WTC11 (cell line): ENCODE results near the gene WDR62. TPM values are rescaled to one million over a fixed set of nuclear protein-coding genes. Genes with fewer than 3 reads are reported as not detected.

ENCODE experiments used
- ATF1 ChIP-seq: sonication (generic); formaldehyde crosslinking; IDR thresholded peaks from 2 replicates; pipeline ENCODE4 v1.8.1; 2023; ENCODE audit warnings: mild to moderate bottlenecking, moderate library complexity, missing genetic modification reagents
- CREB1 ChIP-seq: sonication (generic); formaldehyde crosslinking; IDR thresholded peaks from 2 replicates; pipeline ENCODE4 v1.8.0; 2023; ENCODE audit warnings: mild to moderate bottlenecking, missing genetic modification reagents
- ELF4 ChIP-seq: sonication (generic); formaldehyde crosslinking; IDR thresholded peaks from 2 replicates; pipeline ENCODE4 v1.8.1; 2022; ENCODE audit warnings: low read depth, mild to moderate bottlenecking, moderate library complexity, missing genetic modification reagents
- FOXP1 ChIP-seq: sonication (generic); formaldehyde crosslinking; IDR thresholded peaks from 2 replicates; pipeline ENCODE4 v1.8.0; 2022; ENCODE audit warnings: missing genetic modification reagents, mild to moderate bottlenecking, moderate library complexity, borderline replicate concordance
- NFYB ChIP-seq: sonication (generic); formaldehyde crosslinking; conservative IDR thresholded peaks from 2 replicates; pipeline ENCODE4 v1.8.0; 2022; ENCODE audit warnings: low read depth, missing genetic modification reagents
- NR2C2 ChIP-seq: sonication (generic); formaldehyde crosslinking; IDR thresholded peaks from 2 replicates; pipeline ENCODE4 v1.8.0; 2022; ENCODE audit warnings: mild to moderate bottlenecking, missing genetic modification reagents
- OVOL2 ChIP-seq: fragments of 250-450 bp; sonication (Bioruptor Pico); IDR thresholded peaks from 2 replicates; pipeline ENCODE4 v1.9.0; 2021; ENCODE audit warnings: mild to moderate bottlenecking, borderline replicate concordance
- TCF7 ChIP-seq: sonication (generic); formaldehyde crosslinking; IDR thresholded peaks from 2 replicates; pipeline ENCODE4 v1.8.0; 2022; ENCODE audit warnings: mild to moderate bottlenecking, low read depth, missing genetic modification reagents, moderate library complexity
- TP53 ChIP-seq: sonication (generic); formaldehyde crosslinking; IDR thresholded peaks from 2 replicates; pipeline ENCODE4 v1.8.1; 2023; ENCODE audit warnings: mild to moderate bottlenecking, missing genetic modification reagents
- ZNF219 ChIP-seq: sonication (generic); formaldehyde crosslinking; IDR thresholded peaks from 2 replicates; pipeline ENCODE4 v1.8.0; 2023; ENCODE audit warnings: missing genetic modification reagents, mild to moderate bottlenecking, borderline replicate concordance
- ZNF232 ChIP-seq: sonication (generic); formaldehyde crosslinking; IDR thresholded peaks from 2 replicates; pipeline ENCODE4 v1.8.0; 2022; ENCODE audit warnings: mild to moderate bottlenecking, missing genetic modification reagents
- ZNF263 ChIP-seq: sonication (generic); formaldehyde crosslinking; IDR thresholded peaks from 2 replicates; pipeline ENCODE4 v1.8.1; 2022; ENCODE audit warnings: low read depth, mild to moderate bottlenecking, moderate library complexity, missing genetic modification reagents
- ZNF423 ChIP-seq: fragments of 250-450 bp; sonication (Bioruptor Pico); IDR thresholded peaks from 2 replicates; pipeline ENCODE4 v2.1.2; 2022; ENCODE audit warnings: mild to moderate bottlenecking, moderate library complexity
- ZNF671 ChIP-seq: fragments of 250-450 bp; sonication (Bioruptor Pico); IDR thresholded peaks from 2 replicates; pipeline ENCODE4 v1.8.0; 2021; ENCODE audit warnings: mild to moderate bottlenecking
- total RNA-seq: library from RNA; stranded (reverse); gene quantifications from 3 replicates; pipeline ENCODE4 v1.2.3, GENCODE V29; 2021
- TF ChIP-seq, protein P1 (sequence below): sonication (generic); formaldehyde crosslinking; IDR thresholded peaks from 2 replicates; pipeline ENCODE4 v1.8.1; 2022; ENCODE audit warnings: mild to moderate bottlenecking, moderate library complexity, missing genetic modification reagents
- TF ChIP-seq, protein P2 (sequence below): fragments of 250-450 bp; sonication (Bioruptor Pico); IDR thresholded peaks from 2 replicates; pipeline ENCODE4 v1.8.0; 2021; ENCODE audit warnings: mild to moderate bottlenecking
- TF ChIP-seq, protein P3 (sequence below): fragments of 250-450 bp; sonication (Bioruptor Pico); IDR thresholded peaks from 2 replicates; pipeline ENCODE4 v1.9.0; 2021; ENCODE audit warnings: mild to moderate bottlenecking
- TF ChIP-seq, protein P4 (sequence below): sonication (generic); formaldehyde crosslinking; IDR thresholded peaks from 2 replicates; pipeline ENCODE4 v1.8.1; 2022; ENCODE audit warnings: low read depth, missing genetic modification reagents, borderline replicate concordance
- TF ChIP-seq, protein P5 (sequence below): fragments of 250-450 bp; sonication (Bioruptor Pico); IDR thresholded peaks from 2 replicates; pipeline ENCODE4 v1.9.0; 2021; ENCODE audit warnings: moderate library complexity, mild to moderate bottlenecking, inconsistent platforms, borderline replicate concordance
- TF ChIP-seq, protein P6 (sequence below): sonication (generic); formaldehyde crosslinking; IDR thresholded peaks from 2 replicates; pipeline ENCODE4 v1.8.1; 2023; ENCODE audit warnings: mild to moderate bottlenecking, missing genetic modification reagents
- TF ChIP-seq, protein P7 (sequence below): sonication (generic); formaldehyde crosslinking; IDR thresholded peaks from 2 replicates; pipeline ENCODE4 v1.8.1; 2023; ENCODE audit warnings: mild to moderate bottlenecking, missing genetic modification reagents
- TF ChIP-seq, protein P8 (sequence below): fragments of 250-450 bp; sonication (Bioruptor Pico); IDR thresholded peaks from 2 replicates; pipeline ENCODE4 v1.9.0; 2021; ENCODE audit warnings: mild to moderate bottlenecking, borderline replicate concordance
- TF ChIP-seq, protein P9 (sequence below): sonication (generic); formaldehyde crosslinking; IDR thresholded peaks from 2 replicates; pipeline ENCODE4 v1.8.1; 2022; ENCODE audit warnings: low read depth, mild to moderate bottlenecking, moderate library complexity, missing genetic modification reagents, borderline replicate concordance

The WDR62 gene
- total RNA-seq, 1 experiment from 2014 or later = 40.0 TPM

DNA sequence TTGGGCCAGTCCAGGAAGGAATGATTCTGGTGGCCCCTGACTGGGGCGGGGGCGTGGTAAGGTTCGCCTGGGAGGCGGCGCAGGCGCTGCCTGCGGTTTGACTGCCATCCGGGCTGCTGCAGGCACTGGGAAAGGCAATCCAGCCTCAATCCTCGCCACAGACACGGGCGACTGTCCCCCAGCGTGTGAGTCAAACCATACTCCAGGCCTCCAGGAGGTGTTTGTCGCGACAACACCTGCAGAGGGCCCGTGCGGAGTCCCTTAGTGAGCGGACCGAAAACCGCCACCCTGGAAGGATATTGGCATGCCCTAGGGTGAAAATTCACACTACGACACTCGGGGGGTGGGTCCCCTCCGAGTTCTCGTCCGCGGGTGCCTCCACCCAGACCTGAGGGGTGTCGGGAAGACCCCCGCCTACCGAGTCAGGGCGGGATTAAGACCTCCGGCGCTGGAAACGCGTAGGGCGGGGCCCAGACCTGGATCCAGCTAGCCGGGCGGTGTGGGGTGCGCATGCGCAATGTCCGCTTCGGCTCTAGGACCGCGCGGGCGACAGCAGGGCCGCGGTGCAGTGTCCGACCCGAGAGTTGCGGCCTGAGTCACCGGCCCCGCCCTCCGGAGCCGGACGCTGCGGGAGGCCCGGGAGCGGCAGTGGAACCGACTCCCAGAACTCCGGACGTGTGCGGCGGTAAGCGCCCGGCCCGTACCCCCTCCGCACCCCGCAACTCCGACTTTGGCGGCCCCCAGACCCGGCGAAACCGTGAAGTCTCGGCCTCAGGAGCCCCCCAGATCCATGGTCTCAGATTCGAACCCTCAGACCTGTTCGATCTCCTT is 85.0 kb downstream of the WDR62 start, which contains the start of gene CAPNS1 (continued):
- TF ChIP-seq NR2C2 = no peak
- TF ChIP-seq ZNF232 (CRISPR knock-in tag) = peak; percentile 75; the same call in 1 of the 2 replicates
- no peak for TF ChIP-seq TP53 (CRISPR knock-in tag)
- no peak for TF ChIP-seq ZNF423 (CRISPR knock-in tag)
- TF ChIP-seq ATF1 = no peak
- TF ChIP-seq, protein P1, sequence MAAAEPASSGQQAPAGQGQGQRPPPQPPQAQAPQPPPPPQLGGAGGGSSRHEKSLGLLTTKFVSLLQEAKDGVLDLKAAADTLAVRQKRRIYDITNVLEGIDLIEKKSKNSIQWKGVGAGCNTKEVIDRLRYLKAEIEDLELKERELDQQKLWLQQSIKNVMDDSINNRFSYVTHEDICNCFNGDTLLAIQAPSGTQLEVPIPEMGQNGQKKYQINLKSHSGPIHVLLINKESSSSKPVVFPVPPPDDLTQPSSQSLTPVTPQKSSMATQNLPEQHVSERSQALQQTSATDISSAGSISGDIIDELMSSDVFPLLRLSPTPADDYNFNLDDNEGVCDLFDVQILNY = peak; percentile 54; the same call in 1 of the 2 replicates
- TF ChIP-seq TCF7 (CRISPR knock-in tag) = no peak
- TF ChIP-seq, protein P2, sequence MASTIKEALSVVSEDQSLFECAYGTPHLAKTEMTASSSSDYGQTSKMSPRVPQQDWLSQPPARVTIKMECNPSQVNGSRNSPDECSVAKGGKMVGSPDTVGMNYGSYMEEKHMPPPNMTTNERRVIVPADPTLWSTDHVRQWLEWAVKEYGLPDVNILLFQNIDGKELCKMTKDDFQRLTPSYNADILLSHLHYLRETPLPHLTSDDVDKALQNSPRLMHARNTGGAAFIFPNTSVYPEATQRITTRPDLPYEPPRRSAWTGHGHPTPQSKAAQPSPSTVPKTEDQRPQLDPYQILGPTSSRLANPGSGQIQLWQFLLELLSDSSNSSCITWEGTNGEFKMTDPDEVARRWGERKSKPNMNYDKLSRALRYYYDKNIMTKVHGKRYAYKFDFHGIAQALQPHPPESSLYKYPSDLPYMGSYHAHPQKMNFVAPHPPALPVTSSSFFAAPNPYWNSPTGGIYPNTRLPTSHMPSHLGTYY (CRISPR knock-in tag) = no peak
- TF ChIP-seq, protein P3, sequence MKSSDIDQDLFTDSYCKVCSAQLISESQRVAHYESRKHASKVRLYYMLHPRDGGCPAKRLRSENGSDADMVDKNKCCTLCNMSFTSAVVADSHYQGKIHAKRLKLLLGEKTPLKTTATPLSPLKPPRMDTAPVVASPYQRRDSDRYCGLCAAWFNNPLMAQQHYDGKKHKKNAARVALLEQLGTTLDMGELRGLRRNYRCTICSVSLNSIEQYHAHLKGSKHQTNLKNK (CRISPR knock-in tag) = peak; percentile 44; the same call in 1 of the 2 replicates
- TF ChIP-seq, protein P4, sequence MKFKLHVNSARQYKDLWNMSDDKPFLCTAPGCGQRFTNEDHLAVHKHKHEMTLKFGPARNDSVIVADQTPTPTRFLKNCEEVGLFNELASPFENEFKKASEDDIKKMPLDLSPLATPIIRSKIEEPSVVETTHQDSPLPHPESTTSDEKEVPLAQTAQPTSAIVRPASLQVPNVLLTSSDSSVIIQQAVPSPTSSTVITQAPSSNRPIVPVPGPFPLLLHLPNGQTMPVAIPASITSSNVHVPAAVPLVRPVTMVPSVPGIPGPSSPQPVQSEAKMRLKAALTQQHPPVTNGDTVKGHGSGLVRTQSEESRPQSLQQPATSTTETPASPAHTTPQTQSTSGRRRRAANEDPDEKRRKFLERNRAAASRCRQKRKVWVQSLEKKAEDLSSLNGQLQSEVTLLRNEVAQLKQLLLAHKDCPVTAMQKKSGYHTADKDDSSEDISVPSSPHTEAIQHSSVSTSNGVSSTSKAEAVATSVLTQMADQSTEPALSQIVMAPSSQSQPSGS (CRISPR knock-in tag) = no peak
- no peak for TF ChIP-seq NFYB (CRISPR knock-in tag)
- no peak for TF ChIP-seq ELF4 (CRISPR knock-in tag)
- TF ChIP-seq, protein P5, sequence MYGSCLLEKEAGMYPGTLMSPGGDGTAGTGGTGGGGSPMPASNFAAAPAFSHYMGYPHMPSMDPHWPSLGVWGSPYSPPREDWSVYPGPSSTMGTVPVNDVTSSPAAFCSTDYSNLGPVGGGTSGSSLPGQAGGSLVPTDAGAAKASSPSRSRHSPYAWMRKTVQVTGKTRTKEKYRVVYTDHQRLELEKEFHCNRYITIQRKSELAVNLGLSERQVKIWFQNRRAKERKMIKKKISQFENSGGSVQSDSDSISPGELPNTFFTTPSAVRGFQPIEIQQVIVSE (CRISPR knock-in tag) = no peak
- TF ChIP-seq, protein P6, sequence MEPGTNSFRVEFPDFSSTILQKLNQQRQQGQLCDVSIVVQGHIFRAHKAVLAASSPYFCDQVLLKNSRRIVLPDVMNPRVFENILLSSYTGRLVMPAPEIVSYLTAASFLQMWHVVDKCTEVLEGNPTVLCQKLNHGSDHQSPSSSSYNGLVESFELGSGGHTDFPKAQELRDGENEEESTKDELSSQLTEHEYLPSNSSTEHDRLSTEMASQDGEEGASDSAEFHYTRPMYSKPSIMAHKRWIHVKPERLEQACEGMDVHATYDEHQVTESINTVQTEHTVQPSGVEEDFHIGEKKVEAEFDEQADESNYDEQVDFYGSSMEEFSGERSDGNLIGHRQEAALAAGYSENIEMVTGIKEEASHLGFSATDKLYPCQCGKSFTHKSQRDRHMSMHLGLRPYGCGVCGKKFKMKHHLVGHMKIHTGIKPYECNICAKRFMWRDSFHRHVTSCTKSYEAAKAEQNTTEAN = 0 out of 2 replicates have a peak, but pooled peaks have one; percentile 19
- TF ChIP-seq, protein P7, sequence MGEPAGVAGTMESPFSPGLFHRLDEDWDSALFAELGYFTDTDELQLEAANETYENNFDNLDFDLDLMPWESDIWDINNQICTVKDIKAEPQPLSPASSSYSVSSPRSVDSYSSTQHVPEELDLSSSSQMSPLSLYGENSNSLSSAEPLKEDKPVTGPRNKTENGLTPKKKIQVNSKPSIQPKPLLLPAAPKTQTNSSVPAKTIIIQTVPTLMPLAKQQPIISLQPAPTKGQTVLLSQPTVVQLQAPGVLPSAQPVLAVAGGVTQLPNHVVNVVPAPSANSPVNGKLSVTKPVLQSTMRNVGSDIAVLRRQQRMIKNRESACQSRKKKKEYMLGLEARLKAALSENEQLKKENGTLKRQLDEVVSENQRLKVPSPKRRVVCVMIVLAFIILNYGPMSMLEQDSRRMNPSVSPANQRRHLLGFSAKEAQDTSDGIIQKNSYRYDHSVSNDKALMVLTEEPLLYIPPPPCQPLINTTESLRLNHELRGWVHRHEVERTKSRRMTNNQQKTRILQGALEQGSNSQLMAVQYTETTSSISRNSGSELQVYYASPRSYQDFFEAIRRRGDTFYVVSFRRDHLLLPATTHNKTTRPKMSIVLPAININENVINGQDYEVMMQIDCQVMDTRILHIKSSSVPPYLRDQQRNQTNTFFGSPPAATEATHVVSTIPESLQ = no peak
- TF ChIP-seq FOXP1 (CRISPR knock-in tag) = no peak; the same call in 1 of the 2 replicates
- TF ChIP-seq OVOL2 (CRISPR knock-in tag) = no peak
- no peak for TF ChIP-seq ZNF219
- no peak for TF ChIP-seq ZNF263 (CRISPR knock-in tag)
- TF ChIP-seq, protein P8, sequence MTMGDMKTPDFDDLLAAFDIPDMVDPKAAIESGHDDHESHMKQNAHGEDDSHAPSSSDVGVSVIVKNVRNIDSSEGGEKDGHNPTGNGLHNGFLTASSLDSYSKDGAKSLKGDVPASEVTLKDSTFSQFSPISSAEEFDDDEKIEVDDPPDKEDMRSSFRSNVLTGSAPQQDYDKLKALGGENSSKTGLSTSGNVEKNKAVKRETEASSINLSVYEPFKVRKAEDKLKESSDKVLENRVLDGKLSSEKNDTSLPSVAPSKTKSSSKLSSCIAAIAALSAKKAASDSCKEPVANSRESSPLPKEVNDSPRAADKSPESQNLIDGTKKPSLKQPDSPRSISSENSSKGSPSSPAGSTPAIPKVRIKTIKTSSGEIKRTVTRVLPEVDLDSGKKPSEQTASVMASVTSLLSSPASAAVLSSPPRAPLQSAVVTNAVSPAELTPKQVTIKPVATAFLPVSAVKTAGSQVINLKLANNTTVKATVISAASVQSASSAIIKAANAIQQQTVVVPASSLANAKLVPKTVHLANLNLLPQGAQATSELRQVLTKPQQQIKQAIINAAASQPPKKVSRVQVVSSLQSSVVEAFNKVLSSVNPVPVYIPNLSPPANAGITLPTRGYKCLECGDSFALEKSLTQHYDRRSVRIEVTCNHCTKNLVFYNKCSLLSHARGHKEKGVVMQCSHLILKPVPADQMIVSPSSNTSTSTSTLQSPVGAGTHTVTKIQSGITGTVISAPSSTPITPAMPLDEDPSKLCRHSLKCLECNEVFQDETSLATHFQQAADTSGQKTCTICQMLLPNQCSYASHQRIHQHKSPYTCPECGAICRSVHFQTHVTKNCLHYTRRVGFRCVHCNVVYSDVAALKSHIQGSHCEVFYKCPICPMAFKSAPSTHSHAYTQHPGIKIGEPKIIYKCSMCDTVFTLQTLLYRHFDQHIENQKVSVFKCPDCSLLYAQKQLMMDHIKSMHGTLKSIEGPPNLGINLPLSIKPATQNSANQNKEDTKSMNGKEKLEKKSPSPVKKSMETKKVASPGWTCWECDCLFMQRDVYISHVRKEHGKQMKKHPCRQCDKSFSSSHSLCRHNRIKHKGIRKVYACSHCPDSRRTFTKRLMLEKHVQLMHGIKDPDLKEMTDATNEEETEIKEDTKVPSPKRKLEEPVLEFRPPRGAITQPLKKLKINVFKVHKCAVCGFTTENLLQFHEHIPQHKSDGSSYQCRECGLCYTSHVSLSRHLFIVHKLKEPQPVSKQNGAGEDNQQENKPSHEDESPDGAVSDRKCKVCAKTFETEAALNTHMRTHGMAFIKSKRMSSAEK = no peak
- no peak for TF ChIP-seq CREB1
- TF ChIP-seq ZNF671 (CRISPR knock-in tag) = no peak
- TF ChIP-seq, protein P9, sequence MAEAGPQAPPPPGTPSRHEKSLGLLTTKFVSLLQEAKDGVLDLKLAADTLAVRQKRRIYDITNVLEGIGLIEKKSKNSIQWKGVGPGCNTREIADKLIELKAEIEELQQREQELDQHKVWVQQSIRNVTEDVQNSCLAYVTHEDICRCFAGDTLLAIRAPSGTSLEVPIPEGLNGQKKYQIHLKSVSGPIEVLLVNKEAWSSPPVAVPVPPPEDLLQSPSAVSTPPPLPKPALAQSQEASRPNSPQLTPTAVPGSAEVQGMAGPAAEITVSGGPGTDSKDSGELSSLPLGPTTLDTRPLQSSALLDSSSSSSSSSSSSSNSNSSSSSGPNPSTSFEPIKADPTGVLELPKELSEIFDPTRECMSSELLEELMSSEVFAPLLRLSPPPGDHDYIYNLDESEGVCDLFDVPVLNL (CRISPR knock-in tag) = no peak
